ENCODE measurements around the gene TRNP1.

The TRNP1 gene

GRCh38 chr1:26950602-26951001 lies 42.9 kb upstream of the TRNP1 start:
- TF ChIP-seq CTCF (IDR thresholded peaks at IDR 0.05; ENCODE audit: extremely low read depth, missing control alignments), result no peak
- DNase-seq (ENCODE audit: low spot score), result no peak

GRCh38 chr1:26951216-26951615 lies 42.3 kb upstream of the TRNP1 start:
- DNase-seq (ENCODE audit: low spot score), result no peak
- no peak for TF ChIP-seq CTCF (IDR thresholded peaks at IDR 0.05; ENCODE audit: extremely low read depth, missing control alignments)

GRCh38 chr1:26951821-26952497 lies 41.5 kb upstream of the TRNP1 start:
- DNase-seq (ENCODE audit: low spot score), result no peak
- no peak for TF ChIP-seq CTCF (IDR thresholded peaks at IDR 0.05; ENCODE audit: extremely low read depth, missing control alignments)

- DNase-seq (ENCODE audit: low spot score), result no peak
- TF ChIP-seq CTCF (IDR thresholded peaks at IDR 0.05; ENCODE audit: extremely low read depth, missing control alignments), result no peak
Observed at GRCh38 chr1:26953374-26953773, 40.1 kb upstream of the TRNP1 start.

- TF ChIP-seq CTCF (IDR thresholded peaks at IDR 0.05; ENCODE audit: extremely low read depth, missing control alignments), result no peak
- no peak for DNase-seq (ENCODE audit: low spot score)
Observed at GRCh38 chr1:26956321-26956720, 37.2 kb upstream of the TRNP1 start.

GRCh38 chr1:26957306-26957705 lies 36.2 kb upstream of the TRNP1 start:
- TF ChIP-seq CTCF (IDR thresholded peaks at IDR 0.05; ENCODE audit: extremely low read depth, missing control alignments), result no peak
- DNase-seq (ENCODE audit: low spot score), result no peak

GRCh38 chr1:26959270-26959669 lies 34.2 kb upstream of the TRNP1 start:
- TF ChIP-seq CTCF (IDR thresholded peaks at IDR 0.05; ENCODE audit: extremely low read depth, missing control alignments), result no peak
- no peak for DNase-seq (ENCODE audit: low spot score)
